ENCODE data around the gene ST6GALNAC3. TPM values are rescaled to one million over a fixed set of nuclear protein-coding genes. Genes with fewer than 3 reads are reported as not detected.

The ST6GALNAC3 gene
- polyA plus RNA-seq, 2 of the 4 experiments (the other 2 are of a cell fraction): 1.1 to 1.2 TPM

DNA sequence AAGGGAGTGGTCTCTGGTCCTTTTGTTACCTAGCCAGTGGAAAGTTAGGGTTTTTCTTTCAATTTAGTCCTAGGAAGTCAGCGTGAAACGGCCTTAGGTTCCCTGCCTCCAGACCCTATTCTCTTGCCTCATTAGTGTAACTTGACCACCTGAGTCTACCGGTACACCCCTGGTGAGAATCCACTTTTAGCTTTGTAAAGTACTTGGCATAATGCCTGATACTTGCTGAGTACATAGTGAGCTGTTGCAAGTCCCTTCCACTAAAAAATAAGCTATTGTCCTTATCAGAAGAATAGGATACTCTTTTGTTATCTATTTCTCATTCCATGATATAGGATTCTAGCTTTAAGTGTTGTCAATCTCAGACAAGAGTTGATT lies 228.8 kb downstream of the ST6GALNAC3 start (continued):
- TF ChIP-seq REST (IDR thresholded peaks at IDR 0.05) (no peak), CTCF (IDR thresholded peaks at IDR 0.05) (no peak), CEBPB (IDR thresholded peaks at IDR 0.05) (no peak)

DNA sequence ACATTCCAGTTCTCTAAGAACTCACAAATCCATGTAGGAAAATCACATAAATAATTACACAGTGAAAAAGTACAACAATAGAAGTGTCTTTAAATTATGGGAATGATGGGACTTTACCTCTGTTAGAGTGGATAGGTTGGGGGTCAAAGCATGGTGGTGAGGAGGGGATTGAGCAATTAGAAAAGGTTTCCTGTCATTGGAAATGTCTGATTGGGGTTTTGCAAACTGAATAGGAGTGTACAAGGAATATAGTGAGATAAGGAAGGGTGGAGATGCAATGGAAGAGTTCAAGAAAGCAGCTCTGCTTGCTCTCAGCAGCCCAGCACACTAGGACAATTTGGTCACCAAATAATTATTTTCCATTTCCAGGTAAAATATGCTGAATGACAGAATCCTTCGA lies 238.8 kb downstream of the ST6GALNAC3 start:
- no peak overlapping the region for H3K4me2 ChIP-seq
- ATAC-seq (no peak), FAIRE-seq (no peak), DNase-seq (ENCODE audit: low read depth in 1 of 2, low spot score in 1 of 2) (no peak)
- no peak overlapping the region for H3K4me3 ChIP-seq
- CTCF ChIA-PET: no interaction called here
- POLR2A ChIA-PET: no interaction called here
- no peak overlapping the region for H3K27ac ChIP-seq
- no peak for TF ChIP-seq RFX5 (IDR thresholded peaks at IDR 0.05)
- TF ChIP-seq FOSB (CRISPR knock-in tag; IDR thresholded peaks at IDR 0.05): no peak
- TF ChIP-seq ESRRA (IDR thresholded peaks at IDR 0.05; ENCODE audit: borderline replicate concordance, low read length): no peak
- no peak for TF ChIP-seq MAZ (IDR thresholded peaks at IDR 0.05; ENCODE audit: borderline replicate concordance, low read depth, low read length)
- H3K4me1 ChIP-seq: no peaks in the 10 kb centered on the region
- no peaks in the 10 kb centered on the region for H3K9me3 ChIP-seq
- 13% methylated on average over 1 of the region's 1 CpG for WGBS (ENCODE audit: missing lambda C conversion rate)

GRCh38 chr1:76314730-76315129 lies 240.2 kb downstream of the ST6GALNAC3 start:
- Histone ChIP-seq H3K27ac (no peak overlapping the region), H3K4me3 (no peak overlapping the region), H3K4me2 (no peak overlapping the region), H3K9me3 (no peaks in the 10 kb centered on the region), H3K4me1 (no peaks in the 10 kb centered on the region)
- ChIA-PET POLR2A (no interaction called here), CTCF (no interaction called here)
- DNase-seq (ENCODE audit: low read depth in 1 of 2, low spot score in 1 of 2) (no peak), FAIRE-seq (no peak), ATAC-seq (no peak)
- TF ChIP-seq KDM1A (IDR thresholded peaks at IDR 0.05; ENCODE audit: low read depth) (no peak), MAFK (IDR thresholded peaks at IDR 0.05; ENCODE audit: partially characterized antibody) (no peak), TP53 (CRISPR knock-in tag; IDR thresholded peaks at IDR 0.05) (no peak), CEBPB (IDR thresholded peaks at IDR 0.05) (no peak), HDAC2 (IDR thresholded peaks at IDR 0.05) (no peak), CBX8 (IDR thresholded peaks at IDR 0.05) (no peak), ELK1 (IDR thresholded peaks at IDR 0.05; ENCODE audit: low read depth, low read length) (no peak), RAD21 (conservative IDR thresholded peaks at IDR 0.05 in 1 of 2, IDR thresholded peaks at IDR 0.05 in 1 of 2) (no peak), FOSB (CRISPR knock-in tag; IDR thresholded peaks at IDR 0.05) (no peak), RCOR1 (IDR thresholded peaks at IDR 0.05; ENCODE audit: low read depth, low read length) (no peak), MYC (IDR thresholded peaks at IDR 0.05; ENCODE audit: borderline replicate concordance, low read length) (no peak), HOXB13 (CRISPR knock-in tag; IDR thresholded peaks at IDR 0.05; ENCODE audit: low read depth) (no peak), KDM5A (IDR thresholded peaks at IDR 0.05) (no peak), JUNB (IDR thresholded peaks at IDR 0.05) (no peak), TFCP2L1 (CRISPR knock-in tag; IDR thresholded peaks at IDR 0.05) (no peak), ZNF302 (CRISPR knock-in tag; IDR thresholded peaks at IDR 0.05) (no peak), ZC3H11A (IDR thresholded peaks at IDR 0.05) (no peak), MAX (IDR thresholded peaks at IDR 0.05) (no peak), ZFP36 (IDR thresholded peaks at IDR 0.05; ENCODE audit: borderline replicate concordance, partially characterized antibody) (no peak), RARB (CRISPR knock-in tag; IDR thresholded peaks at IDR 0.05) (no peak)
- 2% methylated on average over 2 of the region's 2 CpGs for WGBS (ENCODE audit: missing lambda C conversion rate)

Data from A549 (cell line).